GM12878 (cell line): ENCODE measurements around the gene SLIT1. TPM values are rescaled to one million over a fixed set of nuclear protein-coding genes. Genes with fewer than 3 reads are reported as not detected.

ENCODE experiments used
- ATAC-seq: fragments of 200-7000 bp; cut with Tn5 transposase; 3 replicates; pipeline ENCODE4 v1.9.1; 2020; ENCODE audit warnings: mild to moderate bottlenecking, moderate library complexity
- BruUV-seq: library from RNA; stranded (reverse); fragments of 400-500 nt; replicated peaks from 2 replicates; lab custom pipeline; 2021; lab: Mats Ljungman, UMichigan
- CTCF ChIA-PET: fragments of 300-600 bp; sonication (Branson Sonifier 250); formaldehyde crosslinking; extraction: SDS; loops from one replicate; lab custom pipeline; 2021; ENCODE audit warnings: inconsistent platforms; lab: Yijun Ruan, JAX
- POLR2A ChIA-PET: fragments of 350-600 bp; formaldehyde crosslinking; extraction: SDS; loops from one replicate; lab custom pipeline; 2021; ENCODE audit warnings: inconsistent platforms; lab: Charles Lee
- RAD21 ChIA-PET: fragments of 300-600 bp; sonication (Branson Sonifier 250); formaldehyde crosslinking; loops from one replicate; lab custom pipeline; 2023; ENCODE audit warnings: antibody characterized with exemption; ENCODE audit not compliant: unreplicated experiment; lab: Charles Lee
- SMC1A ChIA-PET: fragments of 300-600 bp; sonication (Branson Sonifier 250); formaldehyde crosslinking; loops from one replicate; lab custom pipeline; 2023; ENCODE audit not compliant: unreplicated experiment, uncharacterized antibody; lab: Charles Lee
- DNase-seq: peaks from one replicate; pipeline ENCODE4 v3.0.0-alpha.2; 2011; ENCODE audit warnings: low read depth, low spot score
- FAIRE-seq: peaks from 3 replicates; lab custom pipeline; 2011; peaks lifted over from hg19 to GRCh38; lab: Jason Lieb, UNC
- H2AFZ ChIP-seq: 2 replicates; pipeline ENCODE4 v1.6.0; 2011; ENCODE audit warnings: low read depth, low read length, control low read depth; ENCODE audit not compliant: control insufficient read depth
- H3K27ac ChIP-seq: 2 replicates; pipeline ENCODE4 v1.5.1; 2011; ENCODE audit warnings: control low read depth; ENCODE audit not compliant: control insufficient read depth, insufficient read depth
- H3K27me3 ChIP-seq, 2 experiments: replicated peaks in 1 of 2; 2 replicates each; pipeline versions ENCODE4 v1.6.0 to v1.6.1; 2011; ENCODE audit warnings: low read length in 1 of 2; ENCODE audit not compliant: control insufficient read depth in 2 of 2, insufficient read depth in 2 of 2
- H3K36me3 ChIP-seq, 2 experiments: 2 replicates each; pipeline ENCODE4 v1.5.1; 2011; ENCODE audit warnings: low read length in 1 of 2; ENCODE audit not compliant: control insufficient read depth in 2 of 2, insufficient read depth in 2 of 2
- H3K4me1 ChIP-seq: 2 replicates; pipeline ENCODE4 v1.6.1; 2011; ENCODE audit warnings: mild to moderate bottlenecking, low read length, moderate library complexity, mixed read lengths; ENCODE audit not compliant: control insufficient read depth, insufficient read depth
- H3K4me2 ChIP-seq: 2 replicates; pipeline ENCODE4 v1.6.0; 2011; ENCODE audit warnings: control low read depth; ENCODE audit not compliant: control insufficient read depth, insufficient read depth
- H3K4me3 ChIP-seq: fragments of 200-600 bp; sonication (generic); 2 replicates; pipeline ENCODE4 v1.5.1; 2016
- H3K79me2 ChIP-seq: 2 replicates; pipeline ENCODE4 v1.6.0; 2011; ENCODE audit warnings: low read length; ENCODE audit not compliant: control insufficient read depth, insufficient read depth
- H3K9ac ChIP-seq: 2 replicates; pipeline ENCODE4 v1.8.0; 2011; ENCODE audit warnings: low read length, control low read depth, mixed read lengths; ENCODE audit not compliant: control insufficient read depth, insufficient read depth
- H3K9me3 ChIP-seq: replicated peaks from 3 replicates; pipeline ENCODE4 v1.5.1; 2011; ENCODE audit warnings: mild to moderate bottlenecking, low read length; ENCODE audit not compliant: control insufficient read depth, insufficient read depth
- H4K20me1 ChIP-seq: 2 replicates; pipeline ENCODE4 v1.6.0; 2011; ENCODE audit not compliant: control insufficient read depth, insufficient read depth
- CBX5 ChIP-seq: sonication (generic); IDR thresholded peaks from 2 replicates; pipeline ENCODE4 v1.6.1; 2016; ENCODE audit warnings: low read depth, moderate library complexity, mild to moderate bottlenecking, inconsistent platforms
- CHD1 ChIP-seq: IDR thresholded peaks from 2 replicates; pipeline ENCODE4 v1.6.1; 2012; ENCODE audit warnings: low read depth, low read length, improper control_type of control experiment
- FOXK2 ChIP-seq: fragments of 450-650 bp; IDR thresholded peaks from 2 replicates; pipeline ENCODE4 v1.6.1; 2017; ENCODE audit warnings: mild to moderate bottlenecking, moderate library complexity
- IRF4 ChIP-seq: IDR thresholded peaks from 2 replicates; pipeline ENCODE4 v1.6.1; 2011; ENCODE audit warnings: low read depth, low read length
- KAT2A ChIP-seq: conservative IDR thresholded peaks from 2 replicates; pipeline ENCODE4 v1.6.1; 2011; ENCODE audit warnings: low read depth, low read length; ENCODE audit not compliant: control insufficient read depth
- KLF5 ChIP-seq: fragments of 450-650 bp; IDR thresholded peaks from 2 replicates; pipeline ENCODE4 v1.6.1; 2014; ENCODE audit warnings: mild to moderate bottlenecking; ENCODE audit not compliant: partially characterized antibody
- MXI1 ChIP-seq: fragments of 150-350 bp; IDR thresholded peaks from 2 replicates; pipeline ENCODE4 v1.6.1; 2011; ENCODE audit warnings: low read depth, mild to moderate bottlenecking, inconsistent platforms, low read length, improper control_type of control experiment
- NFXL1 ChIP-seq: fragments of 450-650 bp; IDR thresholded peaks from 2 replicates; pipeline ENCODE4 v1.6.1; 2017; ENCODE audit warnings: antibody characterized with exemption, mild to moderate bottlenecking, borderline replicate concordance
- POLR2A ChIP-seq: IDR thresholded peaks from 2 replicates; pipeline ENCODE4 v1.6.1; 2011; ENCODE audit warnings: low read depth, mild to moderate bottlenecking, low read length
- POLR2AphosphoS2 ChIP-seq: IDR thresholded peaks from 2 replicates; pipeline ENCODE4 v1.6.1; 2011; ENCODE audit warnings: low read depth, mild to moderate bottlenecking, low read length, improper control_type of control experiment, moderate library complexity
- RCOR1 ChIP-seq: conservative IDR thresholded peaks from 2 replicates; pipeline ENCODE4 v1.6.1; 2012; ENCODE audit warnings: low read depth, low read length, improper control_type of control experiment
- SIN3A ChIP-seq: IDR thresholded peaks from 2 replicates; pipeline ENCODE4 v1.6.1; 2012; ENCODE audit warnings: low read depth, low read length, improper control_type of control experiment
- SREBF2 ChIP-seq: IDR thresholded peaks from 2 replicates; pipeline ENCODE4 v1.6.1; 2012; ENCODE audit warnings: mild to moderate bottlenecking, low read length
- TBL1XR1 ChIP-seq: IDR thresholded peaks from 2 replicates; pipeline ENCODE4 v1.6.1; 2012; ENCODE audit warnings: low read depth, low read length, improper control_type of control experiment
- TCF7 ChIP-seq: IDR thresholded peaks from 2 replicates; pipeline ENCODE4 v1.6.1; 2014; ENCODE audit warnings: antibody characterized with exemption, borderline replicate concordance
- ZNF622 ChIP-seq: fragments of 450-650 bp; IDR thresholded peaks from 2 replicates; pipeline ENCODE4 v1.6.1; 2017; ENCODE audit warnings: mild to moderate bottlenecking, inconsistent platforms
- WGBS: methylation state at CpG from one replicate; pipeline ENCODE4 v1.1.6; 2016; ENCODE audit warnings: low lambda C conversion rate; ENCODE audit not compliant: insufficient replicate concordance, insufficient coverage; ENCODE audit errors: missing lambda C conversion rate; 5-methylcytosine and 5-hydroxymethylcytosine counted together
- in situ Hi-C: fragments of 300-500 bp; cut with MboI; formaldehyde crosslinking; loops from 9 replicates; pipeline ENCODE4 v1.14.3; 2018; ENCODE audit warnings: mixed read lengths
- intact Hi-C: fragments of 100-400 bp; cut with micrococcal nuclease; formaldehyde crosslinking; loops from one replicate; pipeline ENCODE4 v1.14.2; 2022; ENCODE audit not compliant: unreplicated experiment
- polyA plus RNA-seq, 11 experiments: library from polyadenylated mRNA; depleted of rRNA in 4 of 11; unstranded in 6 of 11; stranded (reverse) in 5 of 11; fragments of >200 nt; fragmentation: Nextera tagmentation in 4 of 11; fragmentation: Illumina TruSeq in 1 of 11; extraction: Ambion mirVana in 4 of 11; extraction: Trizol in 1 of 11; gene quantifications; 1 replicate in 1 of 11; 2 replicates in 10 of 11; pipeline versions ENCODE4 v1.2.1 to v1.2.3, GENCODE V29; 2011 to 2016; ENCODE audit warnings: inconsistent platforms in 2 of 11, missing spikeins in 2 of 11, low read depth in 1 of 11
- total RNA-seq, 4 experiments: library from RNA; depleted of rRNA in 3 of 4; stranded (reverse); fragments of >200 nt in 3 of 4; fragmentation: Illumina TruSeq in 1 of 4; extraction: Trizol in 1 of 4; gene quantifications; 2 replicates each; pipeline versions ENCODE4 v1.2.1 to v1.2.3, GENCODE V29; 2013 to 2021
- TF ChIP-seq, protein P1 (sequence below): fragments of 450-650 bp; IDR thresholded peaks from 2 replicates; pipeline ENCODE4 v1.6.1; 2016; ENCODE audit warnings: mild to moderate bottlenecking, moderate library complexity, borderline replicate concordance
- TF ChIP-seq, protein P2 (sequence below): fragments of 450-650 bp; IDR thresholded peaks from 2 replicates; pipeline ENCODE4 v1.6.1; 2018; ENCODE audit warnings: mild to moderate bottlenecking, low read depth, moderate library complexity; ENCODE audit not compliant: partially characterized antibody
- TF ChIP-seq, protein P3 (sequence below): fragments of 150-350 bp; IDR thresholded peaks from 2 replicates; pipeline ENCODE4 v1.6.1; 2014; ENCODE audit warnings: mild to moderate bottlenecking, low read depth, low read length

The SLIT1 gene
- total and polyA plus RNA-seq, 10 of the 15 experiments (the other 5 are each of a cell fraction or from before 2014, with no cell fraction given) = 0.04 to 0.19 (median 0.06) TPM; not detected in 4

DNA sequence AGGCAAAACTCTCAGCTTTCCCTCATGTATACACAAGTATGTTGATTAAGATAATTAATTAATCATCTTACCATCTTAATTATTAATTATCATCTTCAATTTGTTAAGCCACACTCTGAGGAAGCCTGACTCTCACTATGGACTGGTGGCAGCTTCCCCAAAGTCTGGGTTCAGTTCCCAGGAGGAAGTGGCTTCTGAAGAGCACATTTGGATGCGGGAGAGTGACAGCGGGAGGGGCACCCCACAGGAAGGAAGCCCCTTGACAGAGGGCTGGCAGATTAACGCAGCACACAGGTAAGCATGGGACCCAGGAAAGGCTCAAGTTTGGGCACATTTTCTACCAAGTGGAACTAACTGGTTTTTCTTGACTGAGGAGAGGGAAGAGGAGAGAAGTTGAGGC is 13.4 kb upstream of the SLIT1 start:
- in situ Hi-C loops (no loop called here), intact Hi-C loops (loop anchor here (5.0 kb wide), 1 partner anchor 62 kb away; no protein-coding TSS in a partner anchor)
- ChIA-PET RAD21 (interaction anchor here (1.6 to 3.4 kb wide), 2 partner anchors 11 to 126 kb away, joined by 7 to 23 read pairs; no protein-coding TSS in a partner anchor), CTCF (interaction anchor here (3.3 to 22.9 kb wide), 4 partner anchors 11 to 162 kb away, joined by 16 to 651 read pairs (median 105); no protein-coding TSS in a partner anchor), SMC1A (interaction anchor here (1.2 to 4.2 kb wide), 4 partner anchors 11 to 127 kb away, joined by 3 to 24 read pairs (median 12); no protein-coding TSS in a partner anchor), POLR2A (no interaction called here)
- 20% methylated on average over 3 of the region's 3 CpGs for WGBS
- ATAC-seq (no peak), DNase-seq (no peak), FAIRE-seq (no peak)
- Histone ChIP-seq H3K27ac (no peak overlapping the region), H3K27me3 (no peaks in the 10 kb centered on the region), H3K9me3 (no peaks in the 10 kb centered on the region), H3K4me3 (no peak overlapping the region), H2AFZ (no peak overlapping the region), H4K20me1 (no peaks in the 10 kb centered on the region), H3K36me3 (no peaks in the 10 kb centered on the region), H3K4me1 (peaks cover 14% of the 10 kb centered on the region), H3K9ac (no peak overlapping the region), H3K79me2 (no peaks in the 10 kb centered on the region), H3K4me2 (no peak overlapping the region)
- BruUV-seq = no TSS peak
- TF ChIP-seq TBL1XR1 (no peak), ZNF622 (no peak), KLF5 (no peak), TCF7 (no peak), MXI1 (no peak), CBX5 (no peak), KAT2A (no peak), SIN3A (no peak), SREBF2 (no peak), POLR2AphosphoS2 (no peak), RCOR1 (no peak), NFXL1 (no peak), CHD1 (no peak), POLR2A (no peak), FOXK2 (no peak), IRF4 (no peak)
- TF ChIP-seq, protein P1, sequence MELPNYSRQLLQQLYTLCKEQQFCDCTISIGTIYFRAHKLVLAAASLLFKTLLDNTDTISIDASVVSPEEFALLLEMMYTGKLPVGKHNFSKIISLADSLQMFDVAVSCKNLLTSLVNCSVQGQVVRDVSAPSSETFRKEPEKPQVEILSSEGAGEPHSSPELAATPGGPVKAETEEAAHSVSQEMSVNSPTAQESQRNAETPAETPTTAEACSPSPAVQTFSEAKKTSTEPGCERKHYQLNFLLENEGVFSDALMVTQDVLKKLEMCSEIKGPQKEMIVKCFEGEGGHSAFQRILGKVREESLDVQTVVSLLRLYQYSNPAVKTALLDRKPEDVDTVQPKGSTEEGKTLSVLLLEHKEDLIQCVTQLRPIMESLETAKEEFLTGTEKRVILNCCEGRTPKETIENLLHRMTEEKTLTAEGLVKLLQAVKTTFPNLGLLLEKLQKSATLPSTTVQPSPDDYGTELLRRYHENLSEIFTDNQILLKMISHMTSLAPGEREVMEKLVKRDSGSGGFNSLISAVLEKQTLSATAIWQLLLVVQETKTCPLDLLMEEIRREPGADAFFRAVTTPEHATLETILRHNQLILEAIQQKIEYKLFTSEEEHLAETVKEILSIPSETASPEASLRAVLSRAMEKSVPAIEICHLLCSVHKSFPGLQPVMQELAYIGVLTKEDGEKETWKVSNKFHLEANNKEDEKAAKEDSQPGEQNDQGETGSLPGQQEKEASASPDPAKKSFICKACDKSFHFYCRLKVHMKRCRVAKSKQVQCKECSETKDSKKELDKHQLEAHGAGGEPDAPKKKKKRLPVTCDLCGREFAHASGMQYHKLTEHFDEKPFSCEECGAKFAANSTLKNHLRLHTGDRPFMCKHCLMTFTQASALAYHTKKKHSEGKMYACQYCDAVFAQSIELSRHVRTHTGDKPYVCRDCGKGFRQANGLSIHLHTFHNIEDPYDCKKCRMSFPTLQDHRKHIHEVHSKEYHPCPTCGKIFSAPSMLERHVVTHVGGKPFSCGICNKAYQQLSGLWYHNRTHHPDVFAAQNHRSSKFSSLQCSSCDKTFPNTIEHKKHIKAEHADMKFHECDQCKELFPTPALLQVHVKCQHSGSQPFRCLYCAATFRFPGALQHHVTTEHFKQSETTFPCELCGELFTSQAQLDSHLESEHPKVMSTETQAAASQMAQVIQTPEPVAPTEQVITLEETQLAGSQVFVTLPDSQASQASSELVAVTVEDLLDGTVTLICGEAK = no peak
- TF ChIP-seq, protein P2, sequence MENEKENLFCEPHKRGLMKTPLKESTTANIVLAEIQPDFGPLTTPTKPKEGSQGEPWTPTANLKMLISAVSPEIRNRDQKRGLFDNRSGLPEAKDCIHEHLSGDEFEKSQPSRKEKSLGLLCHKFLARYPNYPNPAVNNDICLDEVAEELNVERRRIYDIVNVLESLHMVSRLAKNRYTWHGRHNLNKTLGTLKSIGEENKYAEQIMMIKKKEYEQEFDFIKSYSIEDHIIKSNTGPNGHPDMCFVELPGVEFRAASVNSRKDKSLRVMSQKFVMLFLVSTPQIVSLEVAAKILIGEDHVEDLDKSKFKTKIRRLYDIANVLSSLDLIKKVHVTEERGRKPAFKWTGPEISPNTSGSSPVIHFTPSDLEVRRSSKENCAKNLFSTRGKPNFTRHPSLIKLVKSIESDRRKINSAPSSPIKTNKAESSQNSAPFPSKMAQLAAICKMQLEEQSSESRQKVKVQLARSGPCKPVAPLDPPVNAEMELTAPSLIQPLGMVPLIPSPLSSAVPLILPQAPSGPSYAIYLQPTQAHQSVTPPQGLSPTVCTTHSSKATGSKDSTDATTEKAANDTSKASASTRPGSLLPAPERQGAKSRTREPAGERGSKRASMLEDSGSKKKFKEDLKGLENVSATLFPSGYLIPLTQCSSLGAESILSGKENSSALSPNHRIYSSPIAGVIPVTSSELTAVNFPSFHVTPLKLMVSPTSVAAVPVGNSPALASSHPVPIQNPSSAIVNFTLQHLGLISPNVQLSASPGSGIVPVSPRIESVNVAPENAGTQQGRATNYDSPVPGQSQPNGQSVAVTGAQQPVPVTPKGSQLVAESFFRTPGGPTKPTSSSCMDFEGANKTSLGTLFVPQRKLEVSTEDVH = no peak
- TF ChIP-seq, protein P3, sequence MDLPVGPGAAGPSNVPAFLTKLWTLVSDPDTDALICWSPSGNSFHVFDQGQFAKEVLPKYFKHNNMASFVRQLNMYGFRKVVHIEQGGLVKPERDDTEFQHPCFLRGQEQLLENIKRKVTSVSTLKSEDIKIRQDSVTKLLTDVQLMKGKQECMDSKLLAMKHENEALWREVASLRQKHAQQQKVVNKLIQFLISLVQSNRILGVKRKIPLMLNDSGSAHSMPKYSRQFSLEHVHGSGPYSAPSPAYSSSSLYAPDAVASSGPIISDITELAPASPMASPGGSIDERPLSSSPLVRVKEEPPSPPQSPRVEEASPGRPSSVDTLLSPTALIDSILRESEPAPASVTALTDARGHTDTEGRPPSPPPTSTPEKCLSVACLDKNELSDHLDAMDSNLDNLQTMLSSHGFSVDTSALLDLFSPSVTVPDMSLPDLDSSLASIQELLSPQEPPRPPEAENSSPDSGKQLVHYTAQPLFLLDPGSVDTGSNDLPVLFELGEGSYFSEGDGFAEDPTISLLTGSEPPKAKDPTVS = no peak
